GM12801 (cell line): ENCODE data around the gene PTPRG.

ENCODE experiments used
- CTCF ChIP-seq: IDR thresholded peaks from one replicate; pipeline ENCODE4 v1.5.1; 2011; ENCODE audit warnings: control low read depth; ENCODE audit not compliant: insufficient read length; ENCODE audit errors: extremely low read depth

Gene PTPRG

DNA sequence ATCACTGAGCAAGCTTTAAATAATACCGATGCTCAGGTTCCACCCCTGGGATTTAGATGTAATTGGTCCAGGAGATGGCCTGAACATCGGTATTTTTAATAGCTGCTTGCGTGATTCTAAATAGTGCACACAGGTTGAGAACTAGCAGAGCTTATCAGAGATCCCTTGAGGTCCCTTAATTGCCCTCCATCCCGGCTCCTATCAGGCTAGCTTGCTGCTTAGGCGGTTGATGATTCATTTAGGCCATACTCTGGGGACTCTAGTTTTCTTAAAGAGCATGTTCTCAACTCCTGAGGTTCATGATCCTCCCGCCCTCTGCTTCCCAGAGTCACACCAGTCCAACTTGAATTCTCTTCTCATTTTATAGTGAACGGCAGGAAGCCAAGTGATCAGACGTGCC, 531.7 kb downstream of the PTPRG start:
- TF ChIP-seq CTCF, result no peak

GRCh38 chr3:62094461-62094860, 533.1 kb downstream of the PTPRG start:
- TF ChIP-seq CTCF, result no peak

- TF ChIP-seq CTCF, result no peak
Observed at GRCh38 chr3:62095080-62095479, 533.7 kb downstream of the PTPRG start.

GRCh38 chr3:62095756-62096155, 534.4 kb downstream of the PTPRG start:
- no peak for TF ChIP-seq CTCF

GRCh38 chr3:62096521-62096920, 535.1 kb downstream of the PTPRG start:
- no peak for TF ChIP-seq CTCF

DNA sequence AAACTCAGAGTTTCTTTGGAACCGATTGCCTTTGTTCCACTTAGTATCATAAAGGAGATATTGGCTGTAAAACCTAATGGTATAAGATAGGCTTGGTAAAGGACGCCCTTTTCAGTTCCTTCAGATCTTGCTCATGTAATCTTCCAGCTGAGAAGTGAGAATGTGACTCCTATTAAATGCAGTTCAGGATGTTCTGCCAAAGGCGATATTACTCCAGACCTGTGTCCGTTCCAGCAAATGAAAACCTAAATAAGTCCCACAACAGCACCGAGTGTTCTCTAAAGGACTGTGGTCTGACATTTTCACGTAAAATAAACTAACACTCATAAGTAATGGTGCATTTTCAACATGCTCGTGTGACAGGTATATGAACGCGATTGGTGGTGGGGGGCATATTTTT, 535.8 kb downstream of the PTPRG start:
- no peak for TF ChIP-seq CTCF

DNA sequence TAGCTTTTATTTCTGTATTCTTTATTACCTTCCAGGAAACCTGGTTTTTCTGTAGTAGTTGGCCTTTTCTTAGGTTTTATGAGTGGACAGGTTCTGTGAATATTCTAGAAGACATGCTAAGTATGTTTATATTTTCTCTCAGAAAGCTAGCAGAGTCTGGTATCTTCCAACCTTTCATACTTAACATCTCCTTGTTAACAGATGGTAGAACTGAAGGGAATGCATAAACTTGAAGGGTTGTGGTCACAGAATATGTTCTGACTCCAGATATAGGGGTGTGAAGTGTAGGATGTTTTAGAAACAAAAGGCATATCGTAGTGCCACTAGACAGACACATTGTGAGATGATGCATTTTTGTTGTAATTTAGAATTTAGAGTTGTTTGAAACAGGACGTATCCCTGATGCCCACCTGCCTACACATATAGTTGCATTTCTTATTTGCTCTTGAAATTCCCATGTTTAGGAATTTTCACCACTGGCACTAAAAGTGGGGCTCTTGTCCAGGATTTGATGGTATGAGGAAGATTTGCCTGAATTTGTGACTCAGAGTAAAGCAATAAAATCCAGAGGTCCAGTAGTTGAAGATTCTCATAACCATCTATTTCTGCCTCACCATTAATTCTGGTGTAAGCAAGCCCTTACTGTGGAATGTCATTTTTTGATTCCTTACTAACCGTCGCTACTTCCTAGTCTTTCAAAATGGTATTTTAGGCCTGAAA, 537.4 kb downstream of the PTPRG start:
- no peak for TF ChIP-seq CTCF
